GM21360 (cell line): ENCODE data around the gene CD38.
A peak's percentile ranks its signal among the peaks of the same experiment; 100 is the strongest.
"Not testable (repeated sequence)": the region's sequence is repeated elsewhere in the genome, so short reads cannot be mapped to it uniquely, and the experiment has no call there.

Source experiments
- ATAC-seq: cut with Tn5 transposase; IDR thresholded peaks from one replicate; pipeline ENCODE4 v1.9.1; 2021; ENCODE audit warnings: mild to moderate bottlenecking, moderate library complexity; ENCODE audit not compliant: unreplicated experiment

The CD38 gene

DNA sequence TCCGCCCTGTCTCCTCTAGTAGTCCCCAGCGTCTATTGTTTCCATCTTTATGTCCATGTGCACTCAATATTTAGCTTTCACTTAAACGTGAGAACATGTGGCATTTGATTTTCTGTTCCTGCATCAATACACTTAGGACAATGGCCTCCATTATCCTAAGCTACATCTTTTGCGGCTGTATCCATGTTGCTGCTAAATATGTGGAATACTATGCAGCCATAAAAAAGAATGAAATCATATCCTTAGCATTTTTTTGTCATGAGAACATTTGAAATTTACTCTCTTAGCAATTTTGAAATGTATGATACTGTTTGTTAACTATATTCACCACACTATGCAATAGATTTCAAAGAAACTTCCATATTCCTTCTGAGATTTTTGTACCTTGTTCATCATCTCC, 19.8 kb upstream of the CD38 start:
- ATAC-seq, result no peak

DNA sequence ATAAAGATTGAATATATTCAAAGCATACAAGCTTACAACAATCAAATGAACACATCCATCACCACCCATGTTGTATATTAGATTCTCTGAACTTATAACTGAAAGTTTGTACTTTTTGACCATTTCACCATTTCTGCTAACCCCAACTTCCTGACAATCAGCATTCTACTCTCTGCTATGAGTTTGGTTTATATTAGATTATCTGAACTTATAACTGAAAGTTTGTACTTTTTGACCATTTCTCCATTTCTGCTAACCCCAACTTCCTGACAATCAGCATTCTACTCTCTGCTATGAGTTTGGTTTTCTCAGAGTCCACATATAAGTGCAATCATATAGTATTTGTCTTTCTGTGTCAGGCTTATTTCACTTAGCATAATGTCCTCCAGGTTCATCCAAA, 15.7 kb upstream of the CD38 start:
- not testable (repeated sequence) for ATAC-seq

DNA sequence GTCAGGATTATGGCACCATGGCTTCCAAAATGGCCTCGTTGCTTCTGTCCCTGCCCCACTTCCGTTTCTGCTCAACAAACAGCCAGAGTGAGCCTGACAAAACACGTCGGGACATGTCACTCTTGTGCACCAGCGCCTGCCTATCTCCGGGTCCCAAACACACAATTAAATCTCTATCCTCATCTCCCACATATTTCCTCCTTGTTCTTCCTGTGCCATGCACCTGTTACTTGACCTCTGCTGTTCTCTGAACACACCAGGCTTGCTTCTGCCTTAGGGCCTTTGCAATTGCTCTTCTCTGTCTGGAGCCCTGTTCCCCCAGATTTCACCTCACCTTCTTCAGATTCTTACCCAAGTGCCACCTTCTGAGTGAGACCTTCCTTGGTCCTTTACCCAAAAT, 12.7 kb upstream of the CD38 start:
- ATAC-seq, result no peak

DNA sequence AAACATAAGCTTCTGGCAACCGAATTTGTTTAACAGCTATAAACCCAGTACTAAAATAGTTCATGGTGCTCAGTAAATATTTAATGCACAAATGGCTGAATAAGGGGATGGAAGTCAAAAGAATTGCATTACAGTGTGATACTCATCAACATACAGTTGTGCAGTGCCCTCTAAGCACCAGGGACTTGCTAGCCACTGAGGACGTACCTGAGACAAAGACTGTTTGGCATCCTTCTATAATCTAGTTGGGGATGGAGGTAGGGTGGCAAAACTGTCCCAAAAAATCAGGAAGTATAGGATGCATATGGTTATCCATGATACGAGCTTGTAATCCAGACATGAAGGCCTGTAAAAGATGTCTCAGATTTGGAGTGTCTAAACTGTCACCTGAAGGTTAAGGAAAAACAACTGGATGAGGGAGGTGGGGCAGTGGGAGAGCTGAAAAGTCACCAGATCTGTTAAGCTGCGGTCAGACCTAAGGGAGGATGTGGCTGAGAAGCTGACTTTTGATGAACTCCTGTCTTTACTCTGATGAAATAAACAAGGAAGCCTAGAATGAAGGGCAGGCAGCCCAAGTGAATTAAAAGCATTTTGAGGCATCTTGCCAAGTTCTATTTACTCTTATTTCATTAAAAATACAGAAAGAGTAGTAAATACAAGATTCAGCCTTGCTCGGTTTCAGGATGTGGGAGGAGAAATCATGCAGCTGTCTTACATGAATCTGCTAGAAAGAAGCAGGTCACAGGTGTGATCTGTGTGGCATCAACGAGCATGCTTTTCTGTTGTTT, 12.0 kb upstream of the CD38 start:
- no peak for ATAC-seq

DNA sequence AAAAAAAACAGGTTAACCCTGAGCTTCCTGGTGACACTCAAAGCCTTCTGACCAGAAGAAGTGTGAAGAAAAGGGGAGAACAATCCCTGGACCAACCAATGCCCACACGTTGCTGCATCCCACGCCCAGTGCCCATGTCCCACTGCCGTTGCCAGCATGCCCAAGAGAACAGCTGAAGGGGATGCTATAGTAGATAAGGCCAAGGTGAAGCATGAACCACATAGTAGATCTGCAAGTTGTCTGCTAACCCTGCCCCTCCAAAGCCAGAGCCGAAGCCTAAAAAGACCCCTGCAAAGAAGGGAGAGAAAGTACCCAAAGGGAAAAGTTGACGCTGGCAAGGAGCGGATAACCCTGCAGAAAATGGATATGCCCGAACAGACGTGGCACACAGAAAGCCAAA, 11.3 kb upstream of the CD38 start:
- no peak for ATAC-seq

DNA sequence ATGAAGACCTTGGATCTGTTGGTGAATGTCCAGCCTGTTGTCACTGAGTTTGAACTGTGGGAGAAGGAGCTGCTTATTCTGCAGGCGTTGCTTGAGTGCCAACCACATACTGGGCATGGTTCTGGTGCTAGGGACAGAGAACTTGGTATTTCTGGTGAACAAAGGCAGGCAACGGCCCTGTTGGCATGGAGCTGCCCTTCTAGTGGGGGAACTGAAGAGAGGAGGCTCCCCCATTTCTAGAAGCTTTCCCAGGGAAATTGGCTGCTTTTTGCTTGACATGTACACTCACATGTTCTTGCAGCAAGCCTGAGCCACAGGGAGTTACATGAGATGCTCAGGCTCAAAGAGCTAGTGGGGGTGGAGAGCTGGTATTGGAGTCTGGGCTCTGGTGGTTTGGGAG, 8.9 kb upstream of the CD38 start:
- no peak for ATAC-seq

DNA sequence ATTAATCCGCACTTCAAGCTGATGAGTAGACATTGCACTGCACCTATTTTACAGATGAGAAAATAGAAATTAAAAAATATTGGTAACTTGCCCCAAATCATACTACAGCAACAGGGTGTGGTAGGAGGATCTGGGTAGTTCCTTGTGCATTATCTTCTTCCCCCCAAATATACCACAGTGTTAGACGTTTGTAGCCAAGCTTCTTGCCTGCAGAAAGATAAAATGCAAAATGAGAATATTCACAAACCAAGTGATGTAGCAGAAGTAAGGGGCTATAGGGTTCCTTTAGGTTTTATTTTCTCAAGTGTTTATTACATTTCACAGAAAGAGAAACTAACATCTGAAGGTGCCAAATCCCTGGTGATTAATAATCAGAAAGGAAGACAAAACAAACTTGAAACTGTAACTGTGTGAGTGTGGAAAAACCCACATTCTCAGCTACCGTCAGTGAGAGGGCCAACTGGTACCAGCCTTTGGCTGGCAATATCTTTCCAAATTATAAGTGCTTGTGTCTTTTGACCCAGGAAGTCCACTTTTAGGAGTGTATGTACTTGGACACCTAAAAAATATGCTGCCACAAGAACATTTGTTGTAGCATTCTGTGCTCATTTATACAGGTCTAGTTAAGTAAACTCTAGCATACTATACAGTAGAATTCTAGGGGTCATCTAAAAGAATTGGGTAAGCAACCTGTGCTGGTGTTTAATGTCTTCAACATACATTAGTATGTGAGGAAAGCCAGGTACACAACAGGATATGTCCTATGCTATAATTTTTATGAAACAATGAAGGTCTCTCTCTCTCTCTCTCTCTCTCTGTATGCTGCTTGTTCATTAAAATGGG, 6.7 kb upstream of the CD38 start:
- ATAC-seq, result peak; percentile 91

DNA sequence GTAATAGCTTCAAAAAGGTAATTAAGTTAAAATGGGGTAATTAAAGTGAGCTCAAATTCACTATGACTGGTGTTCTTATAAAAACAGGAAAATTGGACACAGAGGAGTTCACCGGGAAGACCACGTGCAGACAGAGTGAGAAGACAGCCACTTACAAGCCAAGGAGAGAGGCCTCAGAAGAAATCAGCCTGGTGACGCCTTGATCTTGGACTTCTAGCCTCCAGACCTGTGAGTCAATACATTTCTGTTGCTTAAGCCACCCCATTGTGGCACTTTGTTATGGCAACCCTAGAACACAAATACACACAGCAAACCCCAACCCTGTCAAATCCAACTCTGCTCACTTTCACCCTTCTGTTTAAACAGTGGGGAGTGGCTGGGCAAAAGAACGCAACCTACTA, 4.1 kb upstream of the CD38 start:
- no peak for ATAC-seq

DNA sequence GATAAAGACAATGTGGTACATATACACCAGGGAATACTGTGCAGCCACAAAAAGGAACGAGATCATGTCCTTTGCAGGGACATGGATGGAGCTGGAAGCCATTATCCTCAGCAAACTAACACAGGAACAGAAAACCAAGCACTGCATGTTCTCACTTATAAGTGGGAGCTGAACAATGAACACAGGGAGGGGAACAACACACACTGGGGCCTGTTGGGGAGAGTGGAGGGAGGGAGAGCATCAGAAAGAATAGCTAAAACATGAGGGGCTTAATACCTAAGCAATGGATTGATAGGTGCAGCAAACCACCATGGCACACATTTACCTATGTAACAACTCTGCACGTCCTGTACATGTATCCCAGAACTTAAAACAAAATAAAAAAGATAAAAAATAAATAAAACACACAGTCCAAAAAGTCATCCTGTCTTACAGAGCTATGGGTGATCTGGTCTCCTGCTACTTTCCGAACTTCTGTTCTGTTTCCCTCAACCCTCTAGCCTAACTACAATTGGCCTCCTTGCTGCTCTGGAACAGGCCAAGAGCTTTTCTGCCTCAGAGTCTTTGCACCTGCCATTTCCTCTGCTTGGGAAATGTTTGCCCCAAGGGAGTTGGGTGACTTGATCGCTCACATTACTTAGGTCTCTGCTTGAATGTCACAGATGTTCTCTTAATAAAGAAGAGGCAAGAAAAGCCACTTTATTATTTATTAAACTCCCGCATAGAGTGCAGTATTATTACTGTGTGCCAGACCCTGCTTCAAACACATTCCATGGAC, 1.1 kb upstream of the CD38 start:
- no peak for ATAC-seq

DNA sequence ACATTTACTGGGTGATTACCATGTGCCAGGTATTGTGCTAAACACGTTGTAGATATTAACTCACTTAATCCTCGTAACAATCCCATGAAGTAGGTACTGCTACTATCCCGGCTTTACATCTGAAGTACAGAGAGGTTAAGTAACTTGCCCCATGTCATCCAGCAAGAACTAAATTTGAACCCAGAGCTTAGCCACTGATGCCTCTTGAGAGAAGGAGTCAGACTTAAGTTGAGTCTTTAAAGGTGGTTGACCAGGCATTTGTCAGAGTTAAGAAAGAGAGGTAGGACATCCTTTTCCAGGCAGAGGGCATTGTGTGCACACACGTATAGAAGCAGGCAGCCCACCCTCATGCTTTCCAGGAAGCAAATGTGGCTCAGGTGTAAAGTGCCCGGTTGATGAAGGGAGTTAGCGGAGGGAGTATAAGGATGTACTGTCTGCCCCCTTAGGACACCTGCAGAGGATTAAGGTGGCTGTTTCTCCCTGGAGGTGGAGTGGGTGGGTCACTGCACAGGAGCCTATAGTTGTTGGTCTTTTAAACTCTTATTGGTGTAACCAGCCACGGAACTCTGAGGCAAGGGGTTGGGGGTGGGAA, 335 bp upstream of the CD38 start:
- no peak for ATAC-seq

DNA sequence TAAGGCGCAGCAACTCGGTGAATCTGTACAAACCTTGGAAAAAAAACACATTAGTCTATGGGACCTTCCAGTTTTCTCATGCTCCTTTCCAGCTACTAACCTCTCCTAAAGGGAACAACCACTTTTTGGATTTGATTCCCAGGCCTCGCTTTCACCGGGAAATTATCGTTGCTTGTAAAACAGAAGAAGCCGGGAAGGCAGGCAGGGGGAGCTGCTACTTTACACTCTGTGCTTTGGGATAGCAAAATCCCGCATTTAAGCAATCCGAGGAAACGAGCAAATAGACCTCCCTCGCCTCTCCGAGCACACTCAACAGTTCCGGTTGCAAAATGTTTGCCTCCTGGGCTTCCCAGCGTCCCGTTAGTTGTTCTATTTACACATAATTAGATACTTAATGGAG, 1.2 kb downstream of the CD38 start:
- ATAC-seq, result no peak

DNA sequence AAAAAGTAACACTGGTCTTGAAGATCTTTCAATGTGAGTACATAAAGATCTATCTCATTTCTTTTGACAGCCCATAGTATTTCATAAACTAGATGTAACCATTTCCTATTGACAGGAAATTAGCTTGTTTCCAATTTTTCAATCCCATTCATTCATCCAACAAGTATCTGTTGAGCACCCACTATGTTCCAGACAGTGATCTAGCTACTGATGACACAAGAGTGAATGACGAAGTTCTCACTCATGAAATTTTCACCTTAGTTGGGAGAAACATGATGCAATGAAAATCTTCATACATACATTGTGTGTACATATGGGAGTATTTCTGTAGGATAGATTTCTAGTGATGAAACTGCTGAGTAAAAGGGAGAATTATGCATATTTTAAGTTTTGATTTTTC, 1.7 kb downstream of the CD38 start:
- no peak for ATAC-seq

DNA sequence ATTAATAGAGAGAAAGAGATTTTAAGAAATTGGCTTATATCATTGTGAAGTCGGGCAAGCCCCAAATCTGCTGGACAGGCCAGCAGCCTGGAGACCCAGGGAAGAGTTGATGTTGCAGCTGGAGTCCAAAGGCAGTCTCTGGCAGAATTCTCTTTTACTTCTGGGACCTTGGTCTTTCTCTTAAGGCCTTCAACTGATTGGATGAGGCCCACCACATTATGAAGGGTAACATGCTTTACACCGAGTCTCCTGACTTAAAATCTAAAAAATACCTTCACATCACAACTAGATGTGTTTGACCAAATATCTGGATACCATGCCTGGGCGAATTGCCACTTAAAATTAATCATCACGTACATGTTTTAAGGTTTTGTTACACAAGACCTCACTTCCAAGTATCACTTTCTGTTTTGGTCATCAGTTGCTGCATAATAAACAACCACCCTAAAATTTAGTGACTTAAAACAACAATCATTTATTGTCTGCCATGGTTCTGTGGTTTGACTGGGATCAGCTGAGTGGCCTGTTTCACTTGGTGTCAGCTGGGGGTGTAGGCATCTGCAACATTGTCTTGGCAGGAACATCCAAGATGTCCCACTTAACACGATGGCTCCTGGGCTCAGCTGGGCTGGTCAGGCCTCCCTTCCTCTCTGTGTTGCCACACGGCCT, 3.4 kb downstream of the CD38 start:
- ATAC-seq, result peak; percentile 28

DNA sequence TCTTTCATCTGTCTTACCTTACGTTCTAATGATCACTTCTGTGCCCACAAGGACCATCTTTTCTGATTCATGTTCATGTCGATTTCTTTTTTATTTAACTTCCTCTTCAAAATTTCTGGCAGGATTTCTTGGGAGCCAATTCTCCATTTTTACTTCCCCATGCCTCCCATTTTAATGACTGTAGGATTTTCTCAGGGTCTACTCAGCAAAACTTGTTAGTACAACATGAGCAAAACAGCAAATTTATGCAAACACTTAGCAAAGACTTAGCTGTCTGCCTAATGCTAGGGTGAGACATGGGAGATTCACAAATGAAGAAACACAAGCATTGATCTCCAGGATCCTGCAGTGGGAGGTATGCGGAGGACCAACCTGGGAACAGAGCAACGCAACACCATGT, 5.5 kb downstream of the CD38 start:
- ATAC-seq, result no peak

DNA sequence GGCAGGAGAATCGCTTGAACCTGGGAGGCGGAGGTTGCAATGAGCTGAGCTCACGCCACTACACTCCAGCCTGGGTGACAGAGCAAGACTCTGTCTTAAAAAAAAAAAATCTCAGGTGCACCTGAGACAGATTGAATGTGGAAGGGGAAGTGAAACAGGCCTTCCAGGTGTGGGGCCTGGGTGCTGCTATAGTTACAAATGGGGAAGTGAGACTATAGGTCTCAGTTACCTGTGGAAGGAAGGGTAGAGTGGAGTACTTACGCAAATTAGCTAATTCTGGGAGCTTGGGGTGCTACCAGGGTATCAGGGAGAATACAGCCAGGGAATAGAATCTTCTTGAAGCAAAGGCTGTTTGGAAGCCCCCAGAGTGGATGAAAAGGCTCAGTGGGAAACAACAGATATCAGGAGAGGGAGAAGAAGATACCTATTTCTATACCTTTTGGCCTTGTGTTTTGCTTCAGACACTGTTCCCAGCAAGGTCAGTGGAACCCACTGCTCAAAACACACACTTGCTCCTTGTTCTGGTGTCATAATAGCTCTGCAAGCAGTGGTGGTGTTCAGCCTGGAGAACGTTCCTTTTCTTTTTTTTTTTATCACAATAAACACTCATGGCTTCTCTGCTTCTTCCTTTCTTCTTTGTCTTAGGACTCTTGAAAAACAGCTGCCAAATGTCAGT, 7.0 kb downstream of the CD38 start:
- ATAC-seq, result peak; percentile 80

DNA sequence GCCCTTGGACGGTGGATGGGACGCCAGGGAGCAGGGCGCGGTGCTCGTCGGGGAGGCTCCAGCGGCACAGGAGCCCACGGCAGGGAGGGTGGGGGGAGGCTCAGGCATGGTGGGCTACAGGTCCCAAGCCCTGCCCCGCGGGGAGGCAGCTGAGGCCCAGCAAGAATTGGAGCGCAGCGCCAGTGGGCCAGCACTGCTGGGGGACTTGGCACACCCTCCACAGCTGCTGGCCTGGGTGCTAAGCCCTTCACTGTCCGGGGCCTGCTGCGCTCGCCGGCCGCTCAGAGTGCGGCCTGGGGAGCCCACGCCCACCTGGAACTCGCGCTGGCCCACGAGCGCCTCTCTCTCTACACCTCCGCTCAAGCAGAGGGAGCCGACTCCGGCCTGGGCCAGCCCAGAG, 8.6 kb downstream of the CD38 start:
- no peak for ATAC-seq

DNA sequence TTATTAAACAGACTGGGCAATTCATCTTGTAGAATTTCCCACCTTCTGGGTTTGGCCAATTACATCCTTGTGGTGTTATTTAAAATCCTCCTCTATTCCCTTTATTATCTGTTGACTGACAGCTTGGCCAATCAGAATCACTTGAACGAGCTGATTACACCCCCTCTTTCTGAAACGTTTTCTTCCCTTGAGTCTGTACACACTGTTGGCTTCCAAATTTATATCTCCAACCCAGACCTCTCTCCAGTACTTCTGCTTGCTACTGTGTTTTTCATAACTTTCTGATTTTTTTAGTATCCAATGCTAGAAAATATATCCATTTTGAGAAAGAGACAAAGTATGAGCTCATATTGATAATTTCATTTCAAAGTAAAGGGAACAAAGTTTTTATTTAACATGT, 14.8 kb downstream of the CD38 start:
- no peak for ATAC-seq

DNA sequence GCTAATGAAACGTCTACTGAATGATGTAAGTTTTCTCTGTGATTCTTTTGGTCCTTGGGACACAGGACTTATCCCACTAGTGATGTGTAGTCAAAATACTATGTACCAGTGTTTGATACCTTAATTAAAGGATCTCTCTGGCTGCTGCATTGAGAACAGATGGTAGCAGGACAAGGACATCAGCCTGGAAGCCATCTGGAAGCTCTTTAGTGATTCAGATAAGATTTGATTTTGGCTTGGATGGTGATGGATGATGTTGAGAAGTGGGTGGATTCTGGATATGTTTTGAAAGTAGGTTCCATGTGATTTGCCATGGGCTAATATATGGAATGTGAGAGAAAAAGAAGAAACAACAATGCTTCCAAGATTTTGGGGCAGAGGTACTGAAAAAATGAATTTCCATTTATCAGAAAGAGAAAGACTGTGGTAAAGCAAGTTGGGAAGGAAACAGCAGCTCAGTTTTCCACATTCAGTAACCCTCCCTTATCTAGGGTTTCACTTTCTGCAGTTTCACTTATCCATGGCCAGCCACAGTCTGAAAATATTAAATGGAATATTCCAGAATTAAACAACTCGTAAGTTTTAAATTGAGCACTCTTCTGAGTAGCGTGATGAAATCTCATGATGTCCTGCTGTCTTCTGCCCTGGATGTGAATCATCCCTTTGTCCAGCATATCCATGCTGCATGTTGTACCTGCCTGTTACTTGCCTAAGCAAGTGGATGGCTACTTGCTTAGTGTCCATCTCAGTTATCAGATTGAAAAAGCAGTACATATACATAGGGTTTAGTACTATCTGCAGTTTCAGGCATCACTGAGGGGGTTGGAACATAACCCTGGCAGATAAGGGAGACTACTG, 15.6 kb downstream of the CD38 start:
- no peak for ATAC-seq

DNA sequence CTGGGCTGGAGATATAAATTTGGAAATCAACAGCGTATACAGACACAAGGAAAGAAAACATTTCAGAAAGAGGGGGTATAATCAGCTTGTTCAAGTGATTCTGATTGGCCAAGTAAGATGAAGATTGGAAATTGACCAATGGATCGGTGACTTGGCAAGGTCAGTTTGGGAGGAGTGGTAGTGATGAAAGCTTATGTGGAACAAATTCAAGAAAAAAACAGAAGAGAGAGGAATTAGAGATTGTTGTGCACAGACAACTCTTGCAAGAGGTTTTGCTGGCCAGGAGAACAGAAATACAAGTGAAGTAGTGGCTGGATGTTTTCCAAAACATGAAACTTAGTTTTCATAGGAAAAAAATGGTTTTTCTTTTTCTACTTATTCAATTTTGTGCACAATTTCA, 16.3 kb downstream of the CD38 start:
- ATAC-seq, result no peak
